ENCODE data around the gene CHST13. TPM values are rescaled to one million over a fixed set of nuclear protein-coding genes. Genes with fewer than 3 reads are reported as not detected.

Gene CHST13
- total RNA-seq, 1 donor = 0.09 TPM

DNA sequence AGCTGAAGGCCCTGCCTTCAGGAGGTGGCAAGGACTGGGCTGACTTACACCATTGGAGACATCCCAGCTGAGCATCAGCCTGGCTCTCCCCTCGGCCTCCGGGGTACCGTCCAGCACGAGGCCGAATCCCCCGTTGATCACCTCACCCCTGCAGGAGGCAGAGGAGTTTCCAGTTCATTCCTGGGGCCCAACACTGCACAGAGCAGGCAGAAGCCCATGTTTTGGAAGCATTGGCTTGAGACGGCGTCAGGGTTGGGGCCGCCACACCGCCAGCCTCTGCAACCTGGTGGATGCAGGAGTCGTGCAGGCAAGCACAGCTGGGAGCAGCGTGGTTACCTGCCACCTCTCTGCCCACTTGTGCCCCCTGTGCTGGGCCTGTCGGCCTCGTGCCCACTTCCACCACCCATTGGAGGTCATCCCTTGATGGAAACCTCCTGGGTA, 40.6 kb upstream of the CHST13 start:
- TF ChIP-seq, protein P1, sequence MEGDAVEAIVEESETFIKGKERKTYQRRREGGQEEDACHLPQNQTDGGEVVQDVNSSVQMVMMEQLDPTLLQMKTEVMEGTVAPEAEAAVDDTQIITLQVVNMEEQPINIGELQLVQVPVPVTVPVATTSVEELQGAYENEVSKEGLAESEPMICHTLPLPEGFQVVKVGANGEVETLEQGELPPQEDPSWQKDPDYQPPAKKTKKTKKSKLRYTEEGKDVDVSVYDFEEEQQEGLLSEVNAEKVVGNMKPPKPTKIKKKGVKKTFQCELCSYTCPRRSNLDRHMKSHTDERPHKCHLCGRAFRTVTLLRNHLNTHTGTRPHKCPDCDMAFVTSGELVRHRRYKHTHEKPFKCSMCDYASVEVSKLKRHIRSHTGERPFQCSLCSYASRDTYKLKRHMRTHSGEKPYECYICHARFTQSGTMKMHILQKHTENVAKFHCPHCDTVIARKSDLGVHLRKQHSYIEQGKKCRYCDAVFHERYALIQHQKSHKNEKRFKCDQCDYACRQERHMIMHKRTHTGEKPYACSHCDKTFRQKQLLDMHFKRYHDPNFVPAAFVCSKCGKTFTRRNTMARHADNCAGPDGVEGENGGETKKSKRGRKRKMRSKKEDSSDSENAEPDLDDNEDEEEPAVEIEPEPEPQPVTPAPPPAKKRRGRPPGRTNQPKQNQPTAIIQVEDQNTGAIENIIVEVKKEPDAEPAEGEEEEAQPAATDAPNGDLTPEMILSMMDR (IDR thresholded peaks at IDR 0.05; ENCODE audit: insufficient read depth, low read length) = no peak
- H3K4me3 ChIP-seq (ENCODE audit: low read depth, low read length) = no peak overlapping the region
- no peak for DNase-seq (ENCODE audit: low read depth)

DNA sequence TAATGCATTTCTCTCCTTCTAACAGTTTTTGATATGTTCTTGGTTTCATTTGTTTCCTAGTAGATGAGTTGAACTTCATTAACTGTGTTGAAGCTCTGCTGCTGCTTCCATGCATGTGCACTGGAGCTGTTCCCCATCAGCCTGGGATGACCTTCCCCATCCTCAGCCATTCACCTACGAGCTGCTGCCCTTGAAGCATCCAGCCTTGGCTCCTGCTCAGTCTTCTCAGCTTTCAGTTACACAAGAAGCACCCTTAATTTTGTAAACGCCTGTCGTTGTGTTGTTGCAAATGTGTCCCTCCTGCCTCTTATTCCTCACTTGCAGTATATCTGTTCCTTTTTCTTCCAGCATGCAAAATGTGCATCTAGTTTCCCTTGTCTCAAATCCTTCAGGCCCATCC, 39.8 kb upstream of the CHST13 start:
- no peak overlapping the region for H3K4me3 ChIP-seq (ENCODE audit: low read depth, low read length)

DNA sequence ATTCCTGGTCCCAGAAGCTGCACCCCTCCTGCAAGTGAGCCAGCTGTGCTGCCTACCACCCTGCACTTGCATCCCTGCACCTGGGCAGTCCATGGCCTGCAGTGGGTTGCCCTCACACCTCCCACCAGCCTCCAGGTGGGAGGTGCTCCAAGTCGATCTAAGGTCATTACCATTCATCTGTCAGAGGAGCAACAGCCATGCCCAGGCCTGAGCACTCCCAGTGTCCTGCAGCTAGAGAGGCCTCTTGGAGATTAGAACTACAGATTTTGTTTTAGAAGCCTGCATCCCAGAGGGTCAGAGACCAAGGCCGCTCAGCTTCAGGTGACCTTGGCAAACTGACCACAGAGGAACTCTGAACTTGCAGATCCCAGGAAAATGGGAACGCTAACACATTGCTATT, 39.3 kb upstream of the CHST13 start:
- TF ChIP-seq, protein P1 (IDR thresholded peaks at IDR 0.05; ENCODE audit: insufficient read depth, low read length) = no peak
- H3K4me3 ChIP-seq (ENCODE audit: low read depth, low read length) = no peak overlapping the region
- no peak for DNase-seq (ENCODE audit: low read depth)

More for the DNA sequence above, 39.8 kb upstream of the CHST13 start:
- TF ChIP-seq, protein P1 (IDR thresholded peaks at IDR 0.05; ENCODE audit: insufficient read depth, low read length) = no peak
- DNase-seq (ENCODE audit: low read depth) = no peak

DNA sequence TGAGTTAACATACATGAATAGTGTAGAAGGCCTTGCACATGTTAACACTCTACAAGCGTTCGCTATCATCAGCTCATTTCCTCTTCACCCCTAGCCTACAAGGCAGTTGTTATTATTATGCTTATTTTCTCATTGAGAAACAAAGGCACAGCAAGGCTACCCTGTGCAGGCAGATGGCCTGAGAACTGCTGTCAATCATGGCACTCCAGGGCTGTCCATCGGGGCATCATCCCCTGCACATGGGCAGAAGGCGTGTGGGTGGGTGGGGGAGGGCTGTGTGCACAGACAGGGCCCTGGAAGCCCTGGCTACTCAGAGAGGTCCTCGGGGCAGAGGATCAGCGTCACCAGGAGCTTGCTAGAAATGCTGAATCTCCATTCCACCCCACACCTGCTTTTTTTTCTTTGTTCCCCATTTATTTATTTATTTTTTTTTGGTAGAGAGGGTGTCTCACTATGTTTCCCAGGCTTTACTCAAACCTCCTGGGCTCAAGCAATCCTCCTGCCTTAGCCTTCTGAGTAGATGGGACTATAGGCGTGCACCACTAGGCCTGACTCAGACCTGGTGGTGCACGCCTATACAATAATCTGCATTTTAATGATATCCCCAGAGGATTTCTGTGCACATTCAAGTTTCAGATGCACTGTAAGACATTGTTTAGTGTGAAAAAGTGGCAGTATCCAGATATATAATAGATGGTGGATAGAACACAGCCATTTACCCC, 38.6 kb upstream of the CHST13 start:
- no peak for DNase-seq (ENCODE audit: low read depth)
- TF ChIP-seq, protein P1 (IDR thresholded peaks at IDR 0.05; ENCODE audit: insufficient read depth, low read length) = no peak
- H3K4me3 ChIP-seq (ENCODE audit: low read depth, low read length) = no peak overlapping the region

DNA sequence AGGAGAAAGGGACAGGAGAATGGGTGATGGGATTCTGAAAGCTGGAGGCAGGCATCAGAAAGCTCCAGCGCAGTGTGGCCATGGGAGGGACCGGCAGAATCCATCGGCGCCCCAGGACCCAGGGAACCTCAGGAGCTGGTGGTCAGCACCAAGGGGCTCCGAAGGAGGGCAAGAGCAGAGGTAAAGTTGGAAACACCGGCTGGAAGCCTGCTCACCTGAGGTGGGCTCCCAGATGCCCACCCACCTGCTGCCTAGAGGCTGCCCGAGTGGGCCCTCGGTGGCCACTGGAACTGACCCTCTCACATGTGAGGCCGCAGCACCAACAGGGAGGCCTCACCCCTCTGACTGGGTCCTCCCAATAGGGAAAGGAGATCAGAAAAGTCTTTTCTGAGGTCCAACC, 38.0 kb upstream of the CHST13 start:
- no peak overlapping the region for H3K4me3 ChIP-seq (ENCODE audit: low read depth, low read length)
- no peak for DNase-seq (ENCODE audit: low read depth)
- TF ChIP-seq, protein P1 (IDR thresholded peaks at IDR 0.05; ENCODE audit: insufficient read depth, low read length) = no peak

DNA sequence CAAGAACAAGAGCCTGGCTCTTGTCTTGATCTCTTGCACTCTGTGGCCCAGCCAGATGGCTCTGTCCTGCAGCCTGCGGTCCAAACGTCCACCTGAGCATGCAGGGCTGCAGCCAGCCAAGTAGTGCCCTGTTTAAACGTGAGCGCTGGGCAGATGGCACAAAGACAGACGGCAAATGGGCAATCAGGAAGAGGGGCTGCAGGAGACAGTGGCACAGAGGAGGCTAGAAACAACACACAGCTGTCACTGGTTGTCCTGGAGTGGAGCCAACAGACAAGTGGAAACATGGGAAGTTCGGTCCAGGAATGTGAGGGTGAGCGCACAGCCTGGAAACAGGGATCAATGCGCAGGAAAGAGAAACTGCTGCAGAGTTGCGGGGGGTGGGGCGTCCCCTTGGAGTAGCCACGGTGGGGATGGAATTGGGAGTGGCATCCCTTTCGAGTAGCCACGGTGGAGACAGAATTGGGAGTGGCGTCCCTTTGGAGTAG, 37.6 kb upstream of the CHST13 start:
- DNase-seq (ENCODE audit: low read depth) = no peak
- no peak overlapping the region for H3K4me3 ChIP-seq (ENCODE audit: low read depth, low read length)
- TF ChIP-seq, protein P1 (IDR thresholded peaks at IDR 0.05; ENCODE audit: insufficient read depth, low read length) = no peak

Measured in fibroblast of the aortic adventitia (primary cell).